ENCODE results near the gene SKOR1. TPM values are rescaled to one million over a fixed set of nuclear protein-coding genes. Genes with fewer than 3 reads are reported as not detected.

Gene SKOR1
- total and polyA plus RNA-seq, 4 experiments from 2014 or later: 0.09 to 0.38 (median 0.30) TPM; not detected in 1

DNA sequence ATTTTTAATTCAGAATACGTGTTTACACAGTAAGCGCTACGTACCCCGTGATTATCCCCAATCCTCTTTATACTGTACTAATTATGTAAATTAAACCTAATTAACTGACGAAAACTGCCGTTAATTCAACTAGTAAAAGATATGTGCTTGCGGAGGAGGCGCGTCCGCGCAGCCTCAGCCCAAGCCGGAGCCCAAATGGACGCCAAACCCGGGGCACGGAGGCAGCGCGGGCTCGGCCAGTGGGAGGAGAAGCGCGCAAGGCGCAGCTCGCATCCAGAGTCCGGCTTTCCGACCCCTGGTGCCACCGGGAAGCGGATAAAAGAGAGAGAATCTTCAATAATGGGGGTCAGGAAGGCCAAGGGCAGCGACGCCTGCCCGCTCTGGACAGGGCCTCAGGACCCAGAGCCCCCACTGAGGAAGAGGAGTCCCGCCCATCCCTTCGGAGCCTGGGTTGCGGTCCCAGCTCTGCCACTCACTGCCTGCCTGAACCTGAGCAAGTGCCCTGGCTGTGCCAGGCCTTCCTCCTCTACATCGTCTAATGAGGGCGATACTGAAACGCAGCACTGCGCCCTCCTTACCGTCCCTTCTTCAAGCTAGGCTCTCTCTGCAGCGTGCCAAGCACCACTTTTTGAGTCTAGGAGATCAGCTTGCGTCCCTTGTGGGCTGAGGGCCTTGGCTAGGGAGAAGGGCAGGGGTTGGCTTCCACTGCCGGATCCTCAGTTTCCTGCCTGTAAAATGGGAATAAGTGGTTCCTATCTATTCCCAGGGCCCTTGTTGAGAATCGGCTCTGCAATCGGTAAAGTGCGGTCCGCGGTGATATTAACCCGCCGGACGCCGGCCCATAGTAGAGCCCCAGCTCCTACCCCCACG lies 5.0 kb upstream of the SKOR1 start:
- peak overlapping the region in 3 of 8 donors; percentile 16 to 49 (median 47) for H3K4me3 Mint-ChIP-seq
- intact Hi-C loops (cut with micrococcal nuclease): no loop called here
- no peaks in the 10 kb centered on the region for H3K36me3 ChIP-seq (ENCODE audit: insufficient read depth, low read length)
- ChIA-PET POLR2A (ENCODE audit: partially characterized antibody) (interaction anchor here (1.1 to 2.3 kb wide), 3 partner anchors 12 to 37 kb away, joined by 3 to 7 read pairs (median 4); no protein-coding TSS in a partner anchor), CTCF (ENCODE audit: partially characterized antibody) (no interaction called here)
- H3K27ac Mint-ChIP-seq: peak overlapping the region in 3 of 7 donors; percentile 12 to 47 (median 35)
- H3K27me3 ChIP-seq (ENCODE audit: insufficient read depth, low read length): peaks cover 48% of the 10 kb centered on the region
- H3K27ac ChIP-seq (ENCODE audit: low read depth, low read length): no peak overlapping the region
- H3K4me1 ChIP-seq (ENCODE audit: insufficient read depth, low read length): peaks cover 39% of the 10 kb centered on the region
- DNase-seq: peak in 2 of 5 donors; percentile 3 to 9
- H3K9me3 Mint-ChIP-seq: peaks cover 0 to 6% (median 4%) of the 10 kb centered on the region in 8 donors
- peaks cover 14 to 47% (median 29%) of the 10 kb centered on the region in 4 donors for H3K4me1 Mint-ChIP-seq
- no peaks in the 10 kb centered on the region for H3K9me3 ChIP-seq (ENCODE audit: control insufficient read depth in 1 of 2, low read length in 2 of 2)
- H3K4me3 ChIP-seq (ENCODE audit: low read length in 2 of 2): no peak overlapping the region
- peaks cover 50 to 61% of the 10 kb centered on the region in 2 donors for H3K27me3 Mint-ChIP-seq
- peaks cover 0 to 5% of the 10 kb centered on the region in 2 donors for H3K36me3 Mint-ChIP-seq

DNA sequence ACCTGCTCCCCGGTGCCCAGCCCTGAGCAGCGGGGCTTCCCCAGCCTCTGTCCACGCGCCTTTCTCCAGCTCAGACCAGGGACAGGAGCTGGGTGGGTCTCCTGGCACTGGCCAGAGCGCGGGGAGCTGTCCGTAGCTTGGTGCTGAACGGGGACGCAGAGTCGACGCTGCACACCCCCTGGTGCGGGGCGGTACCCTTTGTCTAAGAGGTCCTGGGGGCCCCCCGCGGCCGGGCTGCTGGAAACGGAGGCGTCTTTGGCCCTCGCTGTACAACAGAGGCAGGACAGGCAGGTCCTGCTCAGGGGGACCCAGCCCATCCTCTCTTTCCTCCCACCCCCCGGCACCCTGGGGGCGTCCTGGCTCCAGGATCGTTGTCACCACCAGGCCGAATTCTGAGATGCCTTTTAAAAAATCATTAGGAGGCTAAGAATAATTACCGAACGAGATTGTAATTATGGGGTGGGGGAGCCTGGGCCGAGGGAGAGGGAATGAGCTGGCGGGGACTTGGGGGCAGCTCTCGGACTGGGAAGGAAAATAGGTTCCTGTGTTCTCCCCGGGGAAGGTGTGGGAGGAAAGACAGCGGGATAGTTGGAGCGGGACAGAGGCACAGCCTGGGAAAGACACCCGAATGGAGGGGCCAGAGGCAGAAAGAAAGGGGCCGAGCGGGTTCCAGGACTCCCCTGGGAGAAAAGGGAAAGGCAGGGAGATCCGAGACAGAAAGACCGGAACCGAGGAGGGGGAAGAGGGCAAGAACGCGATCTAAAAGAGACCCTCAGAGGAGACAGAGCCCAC lies 4.1 kb upstream of the SKOR1 start:
- ChIA-PET CTCF (ENCODE audit: partially characterized antibody) (no interaction called here), POLR2A (ENCODE audit: partially characterized antibody) (interaction anchor here (1.1 to 1.8 kb wide), 2 partner anchors 11 to 38 kb away, joined by 3 to 4 read pairs; no protein-coding TSS in a partner anchor)
- Mint-ChIP-seq H3K36me3 (no peaks in the 10 kb centered on the region), H3K4me3 (peak overlapping the region in 5 of 8 donors; percentile 16 to 78 (median 62)), H3K27ac (peak overlapping the region in 3 of 7 donors; percentile 29 to 65 (median 35)), H3K9me3 (peaks cover 0 to 6% (median 0%) of the 10 kb centered on the region in 8 donors), H3K4me1 (peaks cover 19 to 55% (median 35%) of the 10 kb centered on the region in 4 donors), H3K27me3 (peaks cover 58 to 69% of the 10 kb centered on the region in 2 donors)
- no peak overlapping the region for H3K27ac ChIP-seq (ENCODE audit: low read depth, low read length)
- peaks cover 48% of the 10 kb centered on the region for H3K4me1 ChIP-seq (ENCODE audit: insufficient read depth, low read length)
- H3K36me3 ChIP-seq (ENCODE audit: insufficient read depth, low read length): no peaks in the 10 kb centered on the region
- intact Hi-C loops (cut with micrococcal nuclease): no loop called here
- no peak overlapping the region for H3K4me3 ChIP-seq (ENCODE audit: low read length in 2 of 2)
- peak in 2 of 5 donors; percentile 35 to 38 for DNase-seq
- peaks cover 52% of the 10 kb centered on the region for H3K27me3 ChIP-seq (ENCODE audit: insufficient read depth, low read length)
- no peaks in the 10 kb centered on the region for H3K9me3 ChIP-seq (ENCODE audit: control insufficient read depth in 1 of 2, low read length in 2 of 2)

DNA sequence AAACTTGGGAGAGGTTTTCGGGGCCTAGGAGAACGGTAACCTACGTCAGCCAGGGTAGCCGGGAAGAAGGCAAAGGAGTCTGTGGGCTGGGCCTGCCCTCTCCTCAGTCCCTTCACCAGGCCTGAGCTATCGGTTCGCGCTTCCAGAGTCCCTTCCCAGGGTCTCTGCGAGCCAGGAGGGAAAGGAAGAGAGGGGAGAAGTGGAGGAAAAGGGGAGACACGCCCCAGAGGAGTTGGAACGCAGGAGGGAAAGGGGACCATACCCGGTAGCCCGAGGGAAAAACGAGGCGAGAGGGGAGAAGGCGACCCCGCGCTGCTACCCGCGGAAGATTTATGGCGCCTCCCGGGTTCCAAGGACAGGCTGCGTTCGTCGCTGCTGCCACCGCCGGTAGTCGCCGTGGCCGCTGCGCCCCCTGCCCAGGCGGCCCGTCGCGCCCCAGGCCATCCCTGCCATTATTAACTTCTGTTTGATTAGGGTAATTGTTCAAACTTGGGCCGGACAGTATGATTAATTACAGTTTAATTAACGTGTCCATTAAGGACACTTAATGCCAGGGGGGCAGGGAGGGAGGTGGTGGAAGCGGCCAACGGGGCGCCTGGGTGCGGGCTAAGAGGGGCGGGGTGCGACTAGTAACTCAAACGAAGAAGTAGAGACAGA lies 3.4 kb upstream of the SKOR1 start:
- CTCF ChIA-PET (ENCODE audit: partially characterized antibody): interaction anchor here (0.7 kb wide), 1 partner anchor 14 kb away, joined by 3 read pairs; no protein-coding TSS in a partner anchor
- peaks cover 22 to 59% (median 38%) of the 10 kb centered on the region in 4 donors for H3K4me1 Mint-ChIP-seq
- Histone ChIP-seq H3K27ac (ENCODE audit: low read depth, low read length) (no peak overlapping the region), H3K9me3 (ENCODE audit: control insufficient read depth in 1 of 2, low read length in 2 of 2) (no peaks in the 10 kb centered on the region), H3K4me1 (ENCODE audit: insufficient read depth, low read length) (peaks cover 51% of the 10 kb centered on the region), H3K4me3 (ENCODE audit: low read length in 2 of 2) (no peak overlapping the region), H3K36me3 (ENCODE audit: insufficient read depth, low read length) (no peaks in the 10 kb centered on the region), H3K27me3 (ENCODE audit: insufficient read depth, low read length) (peaks cover 52% of the 10 kb centered on the region)
- peak in 1 of 5 donors; percentile 7 for DNase-seq
- peak overlapping the region in 2 of 7 donors; percentile 41 to 65 for H3K27ac Mint-ChIP-seq
- peak overlapping the region in 6 of 8 donors; percentile 59 to 78 (median 68) for H3K4me3 Mint-ChIP-seq
- peaks cover 0 to 6% (median 0%) of the 10 kb centered on the region in 8 donors for H3K9me3 Mint-ChIP-seq
- no peaks in the 10 kb centered on the region for H3K36me3 Mint-ChIP-seq
- peaks cover 55 to 71% of the 10 kb centered on the region in 2 donors for H3K27me3 Mint-ChIP-seq
- intact Hi-C loops (cut with micrococcal nuclease): no loop called here
- POLR2A ChIA-PET (ENCODE audit: partially characterized antibody): interaction anchor here (1.8 kb wide), 1 partner anchor 11 kb away, joined by 4 read pairs; no protein-coding TSS in a partner anchor

DNA sequence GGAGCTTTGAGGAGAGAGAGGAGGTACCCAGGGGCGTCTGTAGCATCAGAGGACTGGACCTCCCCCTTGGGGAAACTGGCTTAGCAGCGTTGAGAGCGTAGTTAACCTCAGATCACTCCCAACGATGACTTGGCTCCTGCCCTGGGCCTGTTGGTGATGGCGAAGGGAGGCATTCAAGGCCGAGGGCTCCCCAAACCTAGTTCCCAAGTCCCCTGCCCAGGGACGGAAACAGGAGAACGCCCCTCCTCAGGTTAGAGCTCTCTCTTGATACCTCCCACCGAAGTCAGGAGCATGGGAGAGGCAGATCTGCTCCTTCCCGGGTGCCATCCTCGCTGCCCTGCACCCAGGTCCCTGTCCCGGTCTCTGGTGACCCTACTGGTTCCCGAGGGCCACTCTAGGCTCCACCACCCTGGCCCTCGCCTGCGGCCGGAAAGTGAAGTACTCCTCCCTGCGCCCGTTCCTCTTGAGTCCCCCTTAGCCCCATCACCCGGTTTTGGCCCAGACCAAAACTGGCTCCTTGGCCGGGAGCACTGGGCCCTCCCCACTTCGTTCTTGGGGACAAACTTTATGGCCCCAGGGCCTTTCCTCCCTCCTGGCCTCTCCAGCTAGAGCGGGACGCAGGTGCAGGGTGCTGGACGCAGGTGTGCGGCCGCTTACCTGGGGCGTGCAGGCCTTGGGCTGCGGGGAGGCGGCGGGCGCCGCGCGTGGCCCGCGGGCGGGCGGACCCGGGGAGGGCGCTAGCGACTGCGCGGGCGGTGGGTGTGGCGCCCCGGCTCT lies 2.6 kb upstream of the SKOR1 start:
- Histone ChIP-seq H3K36me3 (ENCODE audit: insufficient read depth, low read length) (no peaks in the 10 kb centered on the region), H3K27ac (ENCODE audit: low read depth, low read length) (no peak overlapping the region), H3K27me3 (ENCODE audit: insufficient read depth, low read length) (peaks cover 52% of the 10 kb centered on the region), H3K9me3 (ENCODE audit: control insufficient read depth in 1 of 2, low read length in 2 of 2) (no peaks in the 10 kb centered on the region), H3K4me3 (ENCODE audit: low read length in 2 of 2) (no peak overlapping the region), H3K4me1 (ENCODE audit: insufficient read depth, low read length) (peaks cover 51% of the 10 kb centered on the region)
- peak overlapping the region in 3 of 7 donors; percentile 22 to 65 (median 41) for H3K27ac Mint-ChIP-seq
- no peak for DNase-seq
- peak overlapping the region in 7 of 8 donors; percentile 15 to 78 (median 59) for H3K4me3 Mint-ChIP-seq
- H3K36me3 Mint-ChIP-seq: no peaks in the 10 kb centered on the region
- ChIA-PET CTCF (ENCODE audit: partially characterized antibody) (interaction anchor here (0.7 kb wide), 1 partner anchor 13 kb away, joined by 3 read pairs; no protein-coding TSS in a partner anchor), POLR2A (ENCODE audit: partially characterized antibody) (interaction anchor here (2.4 kb wide), 1 partner anchor 10 kb away, joined by 6 read pairs; no protein-coding TSS in a partner anchor)
- peaks cover 55 to 70% of the 10 kb centered on the region in 2 donors for H3K27me3 Mint-ChIP-seq
- H3K4me1 Mint-ChIP-seq: peaks cover 22 to 59% (median 38%) of the 10 kb centered on the region in 4 donors
- H3K9me3 Mint-ChIP-seq: peaks cover 0 to 6% (median 0%) of the 10 kb centered on the region in 8 donors
- intact Hi-C loops (cut with micrococcal nuclease): no loop called here

DNA sequence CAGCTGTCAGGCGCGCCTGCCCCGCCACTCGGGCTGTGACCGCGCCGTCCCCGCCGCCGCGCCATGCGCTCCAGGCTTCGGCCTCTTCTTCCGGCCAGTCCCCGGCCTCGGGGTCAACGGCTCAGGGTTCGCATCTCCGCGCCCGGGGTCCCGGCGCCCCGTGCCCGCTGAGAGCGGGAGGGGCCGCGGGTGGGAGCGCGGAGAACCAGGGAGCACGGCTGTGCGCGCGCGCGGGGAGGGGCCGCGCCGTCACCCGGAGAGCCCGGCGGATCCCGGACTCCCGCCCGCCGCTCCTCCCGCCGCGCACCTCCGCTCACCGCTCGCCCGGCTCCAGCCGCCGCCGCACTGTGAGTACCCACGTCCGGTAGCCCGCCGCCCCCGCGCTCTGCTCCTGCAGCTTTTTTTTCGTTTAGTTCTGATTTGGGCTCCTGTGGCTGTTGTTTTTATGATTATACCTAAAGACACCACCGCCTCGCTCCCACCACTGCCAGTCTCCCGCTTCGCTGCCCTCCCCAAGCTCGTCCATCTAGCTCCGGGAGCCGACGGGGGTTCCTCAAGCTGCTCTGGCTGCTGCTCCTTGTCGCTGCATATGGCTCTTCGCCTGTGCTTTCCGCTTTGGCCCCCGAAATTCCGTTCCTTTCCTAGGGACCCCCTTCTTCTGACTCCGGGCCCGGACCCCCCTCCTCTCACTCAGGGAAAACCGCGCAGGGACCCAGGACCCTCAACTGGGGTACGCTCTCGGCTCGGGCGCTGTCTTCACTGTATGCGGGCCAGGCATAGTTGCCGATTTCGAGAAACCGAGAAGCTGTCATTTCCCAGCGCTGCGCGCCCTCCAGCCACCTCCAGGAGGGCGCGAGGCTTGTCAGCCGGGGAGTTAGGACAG lies 1.8 kb upstream of the SKOR1 start:
- peaks cover 24 to 64% (median 43%) of the 10 kb centered on the region in 4 donors for H3K4me1 Mint-ChIP-seq

More for the DNA sequence above, 1.8 kb upstream of the SKOR1 start:
- H3K36me3 ChIP-seq (ENCODE audit: insufficient read depth, low read length): no peaks in the 10 kb centered on the region
- H3K27me3 ChIP-seq (ENCODE audit: insufficient read depth, low read length): peaks cover 55% of the 10 kb centered on the region
- no peaks in the 10 kb centered on the region for H3K9me3 ChIP-seq (ENCODE audit: control insufficient read depth in 1 of 2, low read length in 2 of 2)
- peak in 1 of 5 donors; percentile 9 for DNase-seq
- Mint-ChIP-seq H3K9me3 (peaks cover 0 to 8% (median 0%) of the 10 kb centered on the region in 8 donors), H3K27me3 (peaks cover 52 to 65% of the 10 kb centered on the region in 2 donors), H3K4me3 (peak overlapping the region; percentile 67 to 91 (median 77)), H3K36me3 (no peaks in the 10 kb centered on the region), H3K27ac (peak overlapping the region in 2 of 7 donors; percentile 0 to 34)
- ChIA-PET POLR2A (ENCODE audit: partially characterized antibody) (interaction anchor here (2.4 kb wide), 1 partner anchor 10 kb away, joined by 6 read pairs; no protein-coding TSS in a partner anchor), CTCF (ENCODE audit: partially characterized antibody) (interaction anchor here (1.1 to 1.6 kb wide), 3 partner anchors 13 to 41 kb away, joined by 4 to 7 read pairs (median 5); no protein-coding TSS in a partner anchor)
- no peak overlapping the region for H3K27ac ChIP-seq (ENCODE audit: low read depth, low read length)
- H3K4me1 ChIP-seq (ENCODE audit: insufficient read depth, low read length): peaks cover 57% of the 10 kb centered on the region
- intact Hi-C loops (cut with micrococcal nuclease): no loop called here
- H3K4me3 ChIP-seq (ENCODE audit: low read length in 2 of 2): no peak overlapping the region

Data from CD4-positive, alpha-beta memory T cell (primary cell).